DND-41 (cell line): ENCODE data around the gene DAPL1.

Experiments used
- EZH2 ChIP-seq: IDR thresholded peaks from 3 replicates; pipeline ENCODE4 v1.6.1; 2012; ENCODE audit warnings: borderline replicate concordance, low read depth, mild to moderate bottlenecking, moderate library complexity, low read length, inconsistent platforms; ENCODE audit not compliant: severe bottlenecking
- TF ChIP-seq, protein P1 (sequence below): IDR thresholded peaks from 2 replicates; pipeline ENCODE4 v1.5.1; 2012; ENCODE audit warnings: borderline replicate concordance, low read length, moderate library complexity, mild to moderate bottlenecking; ENCODE audit not compliant: poor library complexity, severe bottlenecking; ENCODE audit errors: extremely low read depth

DNA sequence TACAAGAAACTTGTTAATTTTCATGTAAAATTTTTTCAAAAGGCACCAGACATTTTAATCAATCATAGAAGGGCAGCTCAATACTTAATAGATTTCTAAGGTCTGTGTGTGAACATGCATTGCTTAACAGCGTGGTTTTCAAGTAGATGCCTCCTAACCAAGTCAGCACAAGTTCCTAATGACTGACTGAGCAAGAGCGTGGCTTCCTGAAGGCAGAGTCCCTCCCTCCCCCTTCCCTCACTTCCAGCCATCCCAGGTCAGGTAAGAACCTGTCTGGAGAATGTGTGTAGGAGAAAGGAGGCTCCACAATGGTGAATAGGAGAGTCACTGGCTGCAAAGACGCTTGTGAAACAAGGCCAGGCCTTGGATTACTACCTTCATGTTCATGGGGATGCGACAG lies 33.5 kb upstream of the DAPL1 start:
- TF ChIP-seq, protein P1, sequence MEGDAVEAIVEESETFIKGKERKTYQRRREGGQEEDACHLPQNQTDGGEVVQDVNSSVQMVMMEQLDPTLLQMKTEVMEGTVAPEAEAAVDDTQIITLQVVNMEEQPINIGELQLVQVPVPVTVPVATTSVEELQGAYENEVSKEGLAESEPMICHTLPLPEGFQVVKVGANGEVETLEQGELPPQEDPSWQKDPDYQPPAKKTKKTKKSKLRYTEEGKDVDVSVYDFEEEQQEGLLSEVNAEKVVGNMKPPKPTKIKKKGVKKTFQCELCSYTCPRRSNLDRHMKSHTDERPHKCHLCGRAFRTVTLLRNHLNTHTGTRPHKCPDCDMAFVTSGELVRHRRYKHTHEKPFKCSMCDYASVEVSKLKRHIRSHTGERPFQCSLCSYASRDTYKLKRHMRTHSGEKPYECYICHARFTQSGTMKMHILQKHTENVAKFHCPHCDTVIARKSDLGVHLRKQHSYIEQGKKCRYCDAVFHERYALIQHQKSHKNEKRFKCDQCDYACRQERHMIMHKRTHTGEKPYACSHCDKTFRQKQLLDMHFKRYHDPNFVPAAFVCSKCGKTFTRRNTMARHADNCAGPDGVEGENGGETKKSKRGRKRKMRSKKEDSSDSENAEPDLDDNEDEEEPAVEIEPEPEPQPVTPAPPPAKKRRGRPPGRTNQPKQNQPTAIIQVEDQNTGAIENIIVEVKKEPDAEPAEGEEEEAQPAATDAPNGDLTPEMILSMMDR: no peak
- TF ChIP-seq EZH2: no peak
